ENCODE data around the gene RABEP2. TPM values are rescaled to one million over a fixed set of nuclear protein-coding genes. Genes with fewer than 3 reads are reported as not detected.

RABEP2 gene
- polyA plus RNA-seq, 2 of the 4 experiments (the other 2 are of a cell fraction) = 6.0 to 13.7 TPM

GRCh38 chr16:28866454-28866804 lies 58.6 kb downstream of the RABEP2 start (continued):
- no peak for TF ChIP-seq REST (IDR thresholded peaks at IDR 0.05)
- TF ChIP-seq RCOR1 (IDR thresholded peaks at IDR 0.05; ENCODE audit: low read depth, low read length) = no peak
- no peak for TF ChIP-seq CBX8 (IDR thresholded peaks at IDR 0.05)
- no peak for TF ChIP-seq CHD4 (IDR thresholded peaks at IDR 0.05; ENCODE audit: borderline replicate concordance)

GRCh38 chr16:28865722-28866453 lies 59.1 kb downstream of the RABEP2 start:
- POLR2A ChIA-PET = no interaction called here

More at GRCh38 chr16:28865722-28866453, 59.1 kb downstream of the RABEP2 start:
- ATAC-seq = no peak
- H3K4me2 ChIP-seq = no peak overlapping the region; the same call in 2 of the 3 replicates
- no peak for FAIRE-seq
- no peak overlapping the region for H3K27ac ChIP-seq
- DNase-seq (ENCODE audit: low read depth in 1 of 2, low spot score in 1 of 2) = no peak
- no peaks in the 10 kb centered on the region for H3K9me3 ChIP-seq
- peaks cover 10% of the 10 kb centered on the region; the same call in 2 of the 3 replicates for H3K4me1 ChIP-seq
- H3K4me3 ChIP-seq = no peak overlapping the region
- TF ChIP-seq GATA3 (IDR thresholded peaks at IDR 0.05; ENCODE audit: borderline replicate concordance) (no peak), FOSB (CRISPR knock-in tag; IDR thresholded peaks at IDR 0.05) (no peak), NPAS2 (CRISPR knock-in tag; IDR thresholded peaks at IDR 0.05; ENCODE audit: borderline replicate concordance) (no peak), REST (IDR thresholded peaks at IDR 0.05) (no peak), ATOH8 (CRISPR knock-in tag; IDR thresholded peaks at IDR 0.05; ENCODE audit: low read depth) (no peak), RARB (CRISPR knock-in tag; IDR thresholded peaks at IDR 0.05) (no peak)
- WGBS (ENCODE audit: missing lambda C conversion rate) = 90% methylated on average over 24 of the region's 32 CpGs
- CTCF ChIA-PET = interaction anchor here (2.9 to 17.8 kb wide), 3 partner anchors 8 to 80 kb away, joined by 18 to 190 read pairs (median 49); partner anchors contain the start of genes NFATC2IP and TUFM

Data from A549 (cell line).